HG02588 (cell line): ENCODE measurements around the gene ELANE.

Source experiments
- ATAC-seq: cut with Tn5 transposase; IDR thresholded peaks from one replicate; pipeline ENCODE4 v1.9.1; 2021; ENCODE audit warnings: mild to moderate bottlenecking, moderate library complexity; ENCODE audit not compliant: unreplicated experiment

The ELANE gene

GRCh38 chr19:892894-893689 lies 41.0 kb downstream of the ELANE start, which contains the start of the genes MED16 and RNU6-9:
MED16 (minus strand) TSS chr19:893187; CDS start chr19:891131, 2,056 bp downstream.
RNU6-9 (plus strand) TSS chr19:893484.
- ATAC-seq: peak; percentile 71

- ATAC-seq: no peak
Measured at GRCh38 chr19:896434-896833, 44.3 kb downstream of the ELANE start.

- ATAC-seq: no peak
Measured at GRCh38 chr19:896999-897398, 44.9 kb downstream of the ELANE start.

GRCh38 chr19:897442-898039 lies 45.4 kb downstream of the ELANE start:
- ATAC-seq: no peak

- ATAC-seq: no peak
Measured at GRCh38 chr19:898663-899062, 46.6 kb downstream of the ELANE start.

- no peak for ATAC-seq
Measured at GRCh38 chr19:899336-900042, 47.4 kb downstream of the ELANE start.

GRCh38 chr19:900043-900301 lies 47.9 kb downstream of the ELANE start:
- no peak for ATAC-seq

GRCh38 chr19:900302-901111 lies 48.4 kb downstream of the ELANE start:
- ATAC-seq: no peak

GRCh38 chr19:901216-902092 lies 49.4 kb downstream of the ELANE start:
- no peak for ATAC-seq

GRCh38 chr19:902093-902370 lies 49.9 kb downstream of the ELANE start:
- no peak for ATAC-seq

- ATAC-seq: no peak
Measured at GRCh38 chr19:902446-903226, 50.5 kb downstream of the ELANE start.

GRCh38 chr19:903266-903797 lies 51.2 kb downstream of the ELANE start:
- ATAC-seq: no peak

GRCh38 chr19:904545-904944 lies 52.4 kb downstream of the ELANE start:
- ATAC-seq: no peak
